GM18909 (cell line): Measurements from ENCODE around the gene PGBD5.

Experiments
- ATAC-seq: cut with Tn5 transposase; IDR thresholded peaks from one replicate; pipeline ENCODE4 v1.9.1; 2021; ENCODE audit warnings: mild to moderate bottlenecking; ENCODE audit not compliant: unreplicated experiment, poor library complexity

Gene PGBD5

GRCh38 chr1:230287674-230288315, 138.3 kb downstream of the PGBD5 start:
- no peak for ATAC-seq

DNA sequence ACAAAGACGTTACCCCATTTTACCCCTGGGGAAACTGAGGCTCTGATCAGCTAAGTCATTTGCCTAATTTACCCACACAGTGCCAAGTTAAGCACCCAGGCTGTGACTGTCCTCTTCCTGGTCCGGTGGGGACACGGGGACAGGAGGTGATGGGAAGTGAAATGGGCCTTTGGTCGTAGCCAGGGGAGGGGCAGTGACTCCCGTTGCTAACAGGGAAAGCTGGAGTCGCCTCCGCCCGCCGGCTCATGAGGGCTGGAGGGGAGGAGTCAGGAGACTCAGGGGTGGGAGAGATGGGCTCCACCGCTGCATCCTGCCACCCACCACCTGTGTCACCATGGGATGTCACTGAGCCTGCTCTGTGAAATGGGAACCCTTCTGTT, 139.3 kb downstream of the PGBD5 start:
- ATAC-seq: no peak

- no peak for ATAC-seq
These were observed 139.8 kb downstream of the PGBD5 start for GRCh38 chr1:230286166-230286889.

GRCh38 chr1:230285351-230285750, 140.8 kb downstream of the PGBD5 start:
- no peak for ATAC-seq

DNA sequence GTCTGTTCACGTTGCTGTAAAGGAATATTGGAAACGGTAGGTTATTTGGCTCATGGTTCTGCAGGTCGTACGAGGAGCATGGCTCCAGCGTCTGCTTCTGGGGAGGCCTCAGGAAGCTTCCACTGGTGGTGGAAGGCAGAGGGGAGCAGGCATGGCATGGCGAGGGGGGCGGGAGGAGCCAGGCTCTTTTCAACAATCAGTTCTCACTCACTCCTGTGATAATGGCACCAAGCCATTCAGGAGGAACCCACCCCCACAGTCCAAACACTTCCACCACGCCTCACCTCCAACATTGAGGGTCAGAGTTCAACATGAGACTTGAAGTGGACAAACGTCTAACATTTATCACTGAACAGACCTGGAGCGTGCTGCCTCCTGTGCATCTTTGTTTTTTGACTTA, 141.2 kb downstream of the PGBD5 start:
- no peak for ATAC-seq

- ATAC-seq: no peak
These were observed 142.5 kb downstream of the PGBD5 start for GRCh38 chr1:230283678-230284077.

GRCh38 chr1:230282157-230282556, 144.0 kb downstream of the PGBD5 start:
- ATAC-seq: peak; percentile 58

DNA sequence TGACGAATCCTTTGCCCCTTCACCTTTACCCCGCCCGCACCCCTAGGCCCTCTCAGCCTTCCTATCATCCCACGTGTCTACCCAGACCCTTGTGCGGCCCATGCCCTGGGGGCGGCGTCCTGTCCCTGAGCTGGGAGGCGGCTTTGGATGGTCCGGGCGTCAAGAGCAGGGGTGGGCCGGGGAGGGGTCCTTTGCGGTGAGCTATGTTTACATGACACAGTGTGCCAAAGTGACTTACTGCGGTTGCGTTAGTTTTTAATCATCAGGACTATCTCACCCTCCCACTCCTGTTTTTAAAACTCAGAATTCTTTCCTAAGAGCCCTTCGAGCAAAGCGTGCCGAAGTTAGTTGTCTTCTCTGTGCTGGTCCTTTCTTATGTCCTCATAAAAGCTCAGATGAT, 144.6 kb downstream of the PGBD5 start:
- ATAC-seq: no peak

GRCh38 chr1:230280906-230281413, 145.2 kb downstream of the PGBD5 start:
- no peak for ATAC-seq

- no peak for ATAC-seq
These were observed 145.9 kb downstream of the PGBD5 start for GRCh38 chr1:230280054-230280795.

DNA sequence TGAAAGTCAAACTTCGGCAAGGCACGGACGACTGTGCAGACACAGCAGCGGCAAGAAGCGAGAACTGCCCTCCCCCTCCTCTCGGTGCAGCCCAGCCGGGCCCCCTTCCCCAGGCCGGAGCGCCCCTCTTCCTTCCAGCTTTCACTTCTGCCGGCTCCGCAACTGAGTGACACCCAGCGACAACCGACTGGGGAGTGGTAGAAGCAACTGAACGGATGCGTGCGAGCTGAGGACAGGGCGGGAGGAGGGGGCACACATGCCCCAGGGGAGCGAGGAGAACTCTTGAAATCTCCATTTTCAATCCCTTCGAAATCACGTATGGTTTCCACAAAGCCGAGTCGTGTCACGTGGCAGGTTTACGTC, 146.6 kb downstream of the PGBD5 start:
- no peak for ATAC-seq

DNA sequence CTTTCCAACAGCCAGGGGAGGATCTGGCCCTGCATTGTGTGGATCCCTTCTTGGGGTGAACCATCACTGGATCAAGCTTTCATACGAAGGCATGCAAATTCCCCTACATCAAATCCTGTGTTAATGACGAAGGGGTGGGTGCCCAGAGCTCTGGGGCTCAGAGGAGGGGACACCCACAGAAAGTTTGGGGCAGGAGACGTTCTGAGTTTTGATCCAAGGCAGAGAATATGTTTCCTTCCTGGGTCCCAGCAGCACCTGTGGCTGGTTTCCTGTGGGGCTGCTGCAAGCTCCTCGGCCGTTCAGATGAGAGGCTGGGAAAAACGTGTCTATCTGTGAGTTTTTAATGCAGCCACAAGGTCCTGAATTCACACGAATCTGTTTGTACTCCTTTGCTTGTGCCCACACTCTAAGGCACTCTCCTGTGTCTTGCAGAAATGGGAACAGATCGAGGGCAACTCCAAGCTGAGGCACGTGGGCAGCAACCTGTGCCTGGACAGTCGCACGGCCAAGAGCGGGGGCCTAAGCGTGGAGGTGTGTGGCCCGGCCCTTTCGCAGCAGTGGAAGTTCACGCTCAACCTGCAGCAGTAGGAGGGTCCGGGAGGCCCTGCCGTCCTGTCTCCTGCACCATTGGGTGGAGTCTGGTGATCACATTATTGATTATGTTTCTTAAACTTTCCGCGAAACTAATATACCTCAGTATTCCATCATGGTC, 147.1 kb downstream of the PGBD5 start:
- no peak for ATAC-seq

DNA sequence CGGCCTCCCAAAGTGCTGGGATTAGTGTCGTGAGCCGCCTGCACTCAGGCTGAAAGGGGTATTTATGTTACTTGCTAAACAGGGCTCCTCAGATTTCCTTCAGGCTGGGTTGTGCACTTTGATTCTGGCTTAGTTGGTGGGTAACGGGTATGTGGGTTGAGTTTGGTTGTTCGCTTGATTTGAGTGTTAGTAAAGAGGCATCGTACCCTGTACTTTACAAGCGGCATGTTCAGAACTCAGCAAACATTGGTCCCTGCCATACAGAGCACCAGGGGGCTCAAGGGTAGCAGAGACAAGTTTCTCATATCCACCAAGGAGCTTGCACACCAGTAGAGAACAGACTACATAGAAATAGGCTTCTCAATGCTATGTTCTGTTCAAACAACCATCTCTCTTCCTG, 147.8 kb downstream of the PGBD5 start:
- ATAC-seq: no peak

GRCh38 chr1:230277201-230278025, 148.7 kb downstream of the PGBD5 start:
- ATAC-seq: peak; percentile 52

DNA sequence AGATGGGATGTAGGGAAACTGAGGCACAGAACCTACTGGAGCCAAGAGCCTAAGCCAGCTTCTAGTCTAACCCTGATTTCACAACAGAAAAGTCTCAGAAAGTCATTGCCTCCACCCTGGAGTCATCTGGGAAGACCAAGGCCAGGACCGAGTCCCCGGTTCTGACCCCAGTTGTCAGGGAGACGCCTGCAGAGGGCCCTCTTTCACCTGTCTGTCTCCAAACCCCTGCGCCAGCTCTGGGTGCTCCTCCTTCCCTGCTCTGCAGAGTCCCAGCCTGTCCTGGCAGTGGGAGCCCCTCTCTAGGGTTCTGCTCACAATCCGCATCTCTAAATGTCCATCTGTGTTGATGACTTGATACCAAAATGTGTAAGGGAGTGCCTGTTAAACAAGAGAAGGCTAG, 149.7 kb downstream of the PGBD5 start:
- no peak for ATAC-seq

DNA sequence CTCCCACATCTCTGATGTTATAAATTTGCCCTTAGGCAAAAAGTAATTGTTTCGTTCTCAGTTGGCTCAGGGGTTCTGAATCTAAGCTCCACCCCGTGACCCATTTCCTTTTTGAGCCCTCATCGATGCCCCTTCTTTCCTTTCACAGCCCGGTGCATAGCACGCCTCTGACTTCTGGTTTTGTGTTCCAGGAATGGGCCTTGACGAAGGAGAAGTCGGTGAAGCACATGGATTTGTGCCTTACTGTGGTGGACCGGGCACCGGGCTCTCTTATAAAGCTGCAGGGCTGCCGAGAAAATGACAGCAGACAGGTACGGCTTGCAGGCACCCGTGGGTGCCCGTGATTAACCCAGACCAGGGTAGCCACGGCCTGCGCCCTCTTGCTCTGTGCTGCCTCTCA, 151.9 kb downstream of the PGBD5 start:
- no peak for ATAC-seq

GRCh38 chr1:230273141-230273710, 152.9 kb downstream of the PGBD5 start:
- ATAC-seq: no peak

DNA sequence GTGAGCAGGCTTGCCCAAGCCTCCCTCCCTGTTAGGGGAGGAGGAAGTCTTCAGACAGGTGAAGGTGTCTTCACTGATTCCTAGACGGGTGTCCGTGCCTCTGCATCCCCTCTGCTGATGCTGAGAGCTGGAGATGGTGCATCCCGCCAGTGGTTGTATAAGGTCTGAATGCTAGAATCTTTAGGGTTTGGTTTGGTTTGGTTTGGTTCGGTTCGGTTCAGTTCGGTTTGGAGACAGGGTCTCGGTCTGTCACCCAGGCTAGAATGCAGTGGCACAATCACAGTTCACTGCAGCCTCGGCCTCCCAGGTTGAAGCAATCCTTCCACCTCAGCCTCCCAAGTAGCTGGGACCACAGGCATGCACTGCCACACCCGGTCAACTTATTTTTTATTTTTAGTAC, 153.6 kb downstream of the PGBD5 start:
- no peak for ATAC-seq

GRCh38 chr1:230271300-230272035, 154.7 kb downstream of the PGBD5 start:
- no peak for ATAC-seq
